Mesendoderm (in vitro differentiated cells): ENCODE data around the gene MPIG6B. TPM values are rescaled to one million over a fixed set of nuclear protein-coding genes. Genes with fewer than 3 reads are reported as not detected.
A peak's percentile ranks its signal among the peaks of the same experiment; 100 is the strongest.

Experiments
- DNase-seq: peaks from one replicate; pipeline ENCODE4 v3.0.0; 2013
- H2AK5ac ChIP-seq: 2 replicates; pipeline ENCODE4 v1.6.1; 2013; ENCODE audit warnings: low read length, inconsistent platforms
- H2BK120ac ChIP-seq: 2 replicates; pipeline ENCODE4 v1.6.1; 2013; ENCODE audit warnings: low read depth, mild to moderate bottlenecking, low read length, moderate library complexity, mixed read lengths
- H2BK15ac ChIP-seq: replicated peaks from 2 replicates; pipeline ENCODE4 v1.6.1; 2013; ENCODE audit warnings: low read depth, mild to moderate bottlenecking, moderate library complexity
- H2BK5ac ChIP-seq: 2 replicates; pipeline ENCODE4 v1.6.1; 2013; ENCODE audit warnings: low read length, inconsistent platforms
- H3K18ac ChIP-seq: 2 replicates; pipeline ENCODE4 v1.6.1; 2013; ENCODE audit warnings: mild to moderate bottlenecking, low read length, mixed read lengths
- H3K23ac ChIP-seq: one replicate; pipeline ENCODE4 v1.6.1; 2013; ENCODE audit warnings: low read length
- H3K27ac ChIP-seq: 2 replicates; pipeline ENCODE4 v1.5.1; 2013; ENCODE audit warnings: low read depth, mild to moderate bottlenecking, inconsistent platforms, low read length, moderate library complexity
- H3K27me3 ChIP-seq: 2 replicates; pipeline ENCODE4 v1.6.1; 2013; ENCODE audit warnings: low read length, control low read depth, mild to moderate bottlenecking, inconsistent platforms; ENCODE audit not compliant: insufficient read depth, poor library complexity
- H3K36me3 ChIP-seq: 2 replicates; pipeline ENCODE4 v1.6.1; 2013; ENCODE audit warnings: low read length, inconsistent platforms; ENCODE audit not compliant: control insufficient read depth, insufficient read depth
- H3K4ac ChIP-seq: one replicate; pipeline ENCODE4 v1.6.1; 2013; ENCODE audit warnings: low read depth, mild to moderate bottlenecking, low read length, moderate library complexity
- H3K4me1 ChIP-seq: 2 replicates; pipeline ENCODE4 v1.6.1; 2013; ENCODE audit warnings: low read depth, low read length, inconsistent platforms; ENCODE audit not compliant: control insufficient read depth
- H3K4me2 ChIP-seq: 2 replicates; pipeline ENCODE4 v1.6.1; 2013; ENCODE audit warnings: low read length
- H3K4me3 ChIP-seq: 2 replicates; pipeline ENCODE4 v1.5.1; 2013; ENCODE audit warnings: mild to moderate bottlenecking, low read length
- H3K56ac ChIP-seq: one replicate; pipeline ENCODE4 v1.6.1; 2013; ENCODE audit warnings: low read length
- H3K79me1 ChIP-seq: 2 replicates; pipeline ENCODE4 v1.6.1; 2013; ENCODE audit warnings: low read length, inconsistent platforms
- H3K79me2 ChIP-seq: 2 replicates; pipeline ENCODE4 v1.6.1; 2013; ENCODE audit warnings: mild to moderate bottlenecking, low read length; ENCODE audit not compliant: control insufficient read depth, insufficient read depth
- H3K9ac ChIP-seq: 2 replicates; pipeline ENCODE4 v1.6.1; 2013; ENCODE audit warnings: low read length, inconsistent platforms
- H4K5ac ChIP-seq: one replicate; pipeline ENCODE4 v1.6.1; 2013; ENCODE audit warnings: low read length
- H4K8ac ChIP-seq: one replicate; pipeline ENCODE4 v1.6.1; 2013; ENCODE audit warnings: low read depth, mild to moderate bottlenecking, control low read depth, low read length, moderate library complexity
- WGBS: extraction: QIAGEN DNeasy Blood & Tissue Kit; methylation state at CpG from one replicate; pipeline ENCODE4 v1.1.7; 2013; ENCODE audit warnings: low lambda C conversion rate, missing lambda C conversion rate; ENCODE audit not compliant: insufficient coverage; ENCODE audit errors: extremely low coverage; 5-methylcytosine and 5-hydroxymethylcytosine counted together
- polyA plus RNA-seq, 2 experiments: library from polyadenylated mRNA; stranded (reverse); fragments of 200-250 nt; gene quantifications; one replicate each; pipeline ENCODE4 v1.2.3, GENCODE V29; 2013

The MPIG6B gene
- polyA plus RNA-seq (2013, experiment 1 of 2), result 0.07 TPM
- 0.07 TPM for polyA plus RNA-seq (2013, experiment 2 of 2)

- no peak within 1 kb of the TSS for H3K4me3 ChIP-seq
- H2AK5ac ChIP-seq, result no peak within 1 kb of the TSS
- no peaks in the 10 kb centered on the region for H3K27me3 ChIP-seq
- H3K23ac ChIP-seq, result no peak within 1 kb of the TSS
- H2BK5ac ChIP-seq, result no peak within 1 kb of the TSS
- H3K4me2 ChIP-seq, result no peak within 1 kb of the TSS
- no peak within 1 kb of the TSS for H2BK120ac ChIP-seq
- peaks cover 2% of the 10 kb centered on the region for H3K4me1 ChIP-seq
- H3K18ac ChIP-seq, result no peak within 1 kb of the TSS
- H4K8ac ChIP-seq, result no peak within 1 kb of the TSS
- no peak within 1 kb of the TSS for H2BK15ac ChIP-seq
- no CpG with 5 or more reads among the region's 46 CpGs for WGBS
- no peak within 1 kb of the TSS for H3K4ac ChIP-seq
- no peaks in the 10 kb centered on the region for H3K79me2 ChIP-seq
- H3K56ac ChIP-seq, result no peak within 1 kb of the TSS
- no peak within 1 kb of the TSS for H3K9ac ChIP-seq
- peaks cover 4% of the 10 kb centered on the region for H3K36me3 ChIP-seq
- H3K27ac ChIP-seq, result no peak within 1 kb of the TSS
- H3K79me1 ChIP-seq, result peaks cover 6% of the 10 kb centered on the region
- no peak within 1 kb of the TSS for H4K5ac ChIP-seq
- no peak for DNase-seq
These were observed at the start of gene MPIG6B for GRCh38 chr6:31723245-31723979. TSS of gene MPIG6B (plus strand) at chr6:31723373. CDS start at chr6:31723384, 11 bp downstream.

GRCh38 chr6:31676322-31676903 is 46.8 kb upstream of the MPIG6B start:
- no peak overlapping the region for H3K4me2 ChIP-seq
- no peaks in the 10 kb centered on the region for H3K79me1 ChIP-seq
- no peak overlapping the region for H3K18ac ChIP-seq
- H4K5ac ChIP-seq, result no peak overlapping the region
- H3K4me3 ChIP-seq, result no peak overlapping the region
- no CpG with 5 or more reads among the region's 4 CpGs for WGBS
- no peak overlapping the region for H3K27ac ChIP-seq
- no peaks in the 10 kb centered on the region for H3K4me1 ChIP-seq
- H3K79me2 ChIP-seq, result no peaks in the 10 kb centered on the region
- H2BK15ac ChIP-seq, result no peak overlapping the region
- H3K23ac ChIP-seq, result no peak overlapping the region
- no peaks in the 10 kb centered on the region for H3K27me3 ChIP-seq
- DNase-seq, result no peak
- H2BK120ac ChIP-seq, result no peak overlapping the region
- H3K36me3 ChIP-seq, result peaks cover 5% of the 10 kb centered on the region
- no peak overlapping the region for H3K56ac ChIP-seq
- no peak overlapping the region for H2BK5ac ChIP-seq
- no peak overlapping the region for H3K4ac ChIP-seq
- H2AK5ac ChIP-seq, result no peak overlapping the region
- H4K8ac ChIP-seq, result no peak overlapping the region
- no peak overlapping the region for H3K9ac ChIP-seq

GRCh38 chr6:31676904-31677303 is 46.3 kb upstream of the MPIG6B start:
- Histone ChIP-seq H3K27me3 (no peaks in the 10 kb centered on the region), H3K18ac (no peak overlapping the region), H3K4me3 (no peak overlapping the region), H2BK5ac (no peak overlapping the region), H2BK15ac (no peak overlapping the region), H3K4me2 (no peak overlapping the region), H3K36me3 (peaks cover 2% of the 10 kb centered on the region), H3K79me2 (no peaks in the 10 kb centered on the region), H3K4ac (no peak overlapping the region), H3K79me1 (no peaks in the 10 kb centered on the region), H4K8ac (no peak overlapping the region), H3K27ac (no peak overlapping the region), H4K5ac (no peak overlapping the region), H3K23ac (no peak overlapping the region), H3K9ac (no peak overlapping the region), H2AK5ac (no peak overlapping the region), H3K56ac (no peak overlapping the region), H2BK120ac (no peak overlapping the region), H3K4me1 (no peaks in the 10 kb centered on the region)
- no CpG with 5 or more reads among the region's 6 CpGs for WGBS
- no peak for DNase-seq

- H3K79me1 ChIP-seq, result no peaks in the 10 kb centered on the region
- no peak for DNase-seq
- no CpG with 5 or more reads among the region's 8 CpGs for WGBS
- no peak overlapping the region for H3K4me2 ChIP-seq
- no peak overlapping the region for H4K5ac ChIP-seq
- H3K4me1 ChIP-seq, result no peaks in the 10 kb centered on the region
- H2AK5ac ChIP-seq, result no peak overlapping the region
- H2BK5ac ChIP-seq, result no peak overlapping the region
- H3K4me3 ChIP-seq, result no peak overlapping the region
- no peaks in the 10 kb centered on the region for H3K79me2 ChIP-seq
- H3K18ac ChIP-seq, result no peak overlapping the region
- no peak overlapping the region for H2BK15ac ChIP-seq
- no peak overlapping the region for H3K9ac ChIP-seq
- no peak overlapping the region for H3K27ac ChIP-seq
- H3K4ac ChIP-seq, result no peak overlapping the region
- H3K27me3 ChIP-seq, result no peaks in the 10 kb centered on the region
- no peak overlapping the region for H2BK120ac ChIP-seq
- no peaks in the 10 kb centered on the region for H3K36me3 ChIP-seq
- H3K23ac ChIP-seq, result no peak overlapping the region
- H4K8ac ChIP-seq, result no peak overlapping the region
- no peak overlapping the region for H3K56ac ChIP-seq
These were observed 45.2 kb upstream of the MPIG6B start for GRCh38 chr6:31677955-31678354.

- no peaks in the 10 kb centered on the region for H3K27me3 ChIP-seq
- no peaks in the 10 kb centered on the region for H3K79me1 ChIP-seq
- H3K27ac ChIP-seq, result peak within 1 kb of the TSS; percentile 9
- peak within 1 kb of the TSS; percentile 67 for H3K56ac ChIP-seq
- DNase-seq, result peak; percentile 79
- no peak within 1 kb of the TSS for H3K4me3 ChIP-seq
- WGBS, result no CpG with 5 or more reads among the region's 17 CpGs
- no peaks in the 10 kb centered on the region for H3K79me2 ChIP-seq
- peak within 1 kb of the TSS; percentile 60 for H4K8ac ChIP-seq
- H3K9ac ChIP-seq, result peak within 1 kb of the TSS; percentile 68
- H3K4me1 ChIP-seq, result no peaks in the 10 kb centered on the region
- H2BK5ac ChIP-seq, result no peak within 1 kb of the TSS
- H4K5ac ChIP-seq, result no peak within 1 kb of the TSS
- no peak within 1 kb of the TSS for H2BK120ac ChIP-seq
- no peak within 1 kb of the TSS for H3K23ac ChIP-seq
- H3K18ac ChIP-seq, result peak within 1 kb of the TSS; percentile 78
- H2BK15ac ChIP-seq, result peak within 1 kb of the TSS; percentile 13
- no peaks in the 10 kb centered on the region for H3K36me3 ChIP-seq
- no peak within 1 kb of the TSS for H2AK5ac ChIP-seq
- peak within 1 kb of the TSS; percentile 83 for H3K4me2 ChIP-seq
- H3K4ac ChIP-seq, result peak within 1 kb of the TSS; percentile 46
These were observed 42.7 kb upstream of the MPIG6B start, which contains the start of gene LY6G5C for GRCh38 chr6:31680226-31681134. TSS of gene LY6G5C (minus strand) at chr6:31681067. CDS start at chr6:31680373, 694 bp downstream.
